IMR-90 (cell line): ENCODE results near the gene EMC9. TPM values are rescaled to one million over a fixed set of nuclear protein-coding genes. Genes with fewer than 3 reads are reported as not detected.

Source experiments
- ATAC-seq: fragments of 200-7000 bp; cut with Tn5 transposase; 2 replicates; pipeline ENCODE4 v1.9.1; 2020; ENCODE audit warnings: low read depth, mild to moderate bottlenecking, moderate library complexity
- Bru-seq: library from RNA; stranded (reverse); fragments of 400-500 nt; gene quantifications from one replicate; lab custom pipeline; 2021; lab: Mats Ljungman, UMichigan
- BruChase-seq, 2 experiments: library from RNA; stranded (reverse); fragments of 400-500 nt; gene quantifications; one replicate each; lab custom pipeline; 2021; lab: Mats Ljungman, UMichigan
- BruUV-seq: library from RNA; stranded (reverse); fragments of 400-500 nt; replicated peaks from 2 replicates; lab custom pipeline; 2021; lab: Mats Ljungman, UMichigan
- CTCF ChIA-PET: fragments of 300-600 bp; formaldehyde crosslinking; extraction: SDS; loops from one replicate; lab custom pipeline; 2021; ENCODE audit warnings: antibody characterized with exemption; lab: Yijun Ruan, JAX
- POLR2A ChIA-PET: fragments of 300-600 bp; sonication (Branson Sonifier 250); formaldehyde crosslinking; loops from one replicate; lab custom pipeline; 2022; ENCODE audit warnings: antibody characterized with exemption; ENCODE audit not compliant: unreplicated experiment; lab: Charles Lee
- DNase-seq: peaks from one replicate; pipeline ENCODE4 v3.0.0; 2013
- H2AFZ ChIP-seq: replicated peaks from 2 replicates; pipeline ENCODE3; 2013; ENCODE audit warnings: low read length, mild to moderate bottlenecking; ENCODE audit not compliant: poor library complexity
- H2AK5ac ChIP-seq: 2 replicates; pipeline ENCODE4 v1.6.1; 2013; ENCODE audit warnings: low read depth, low read length, inconsistent platforms
- H2AK9ac ChIP-seq: replicated peaks from 2 replicates; pipeline ENCODE3; 2013; ENCODE audit warnings: mild to moderate bottlenecking, low read depth, low read length, moderate library complexity; ENCODE audit not compliant: poor library complexity
- H2BK120ac ChIP-seq: 2 replicates; pipeline ENCODE4 v1.6.1; 2013; ENCODE audit warnings: low read depth, low read length, inconsistent platforms
- H2BK15ac ChIP-seq: 3 replicates; pipeline ENCODE4 v1.6.1; 2013; ENCODE audit warnings: low read depth, low read length, inconsistent platforms
- H2BK20ac ChIP-seq: 2 replicates; pipeline ENCODE4 v1.6.1; 2013; ENCODE audit warnings: low read depth, mild to moderate bottlenecking, inconsistent platforms, low read length, moderate library complexity
- H2BK5ac ChIP-seq: 2 replicates; pipeline ENCODE4 v1.6.1; 2013; ENCODE audit warnings: mild to moderate bottlenecking, low read depth, low read length, inconsistent platforms; ENCODE audit not compliant: poor library complexity, severe bottlenecking
- H3K14ac ChIP-seq: replicated peaks from 2 replicates; pipeline ENCODE4 v1.6.1; 2013; ENCODE audit warnings: low read depth, low read length, inconsistent platforms
- H3K18ac ChIP-seq: 2 replicates; pipeline ENCODE4 v1.6.1; 2013; ENCODE audit warnings: low read depth, low read length, control low read depth
- H3K23ac ChIP-seq: 2 replicates; pipeline ENCODE4 v1.6.1; 2013; ENCODE audit warnings: low read depth, low read length, inconsistent platforms
- H3K27ac ChIP-seq: 2 replicates; pipeline ENCODE4 v1.5.1; 2013; ENCODE audit warnings: mild to moderate bottlenecking, control low read depth, low read length; ENCODE audit not compliant: insufficient read depth
- H3K27me3 ChIP-seq: 2 replicates; pipeline ENCODE4 v1.6.1; 2013; ENCODE audit warnings: low read length; ENCODE audit not compliant: control insufficient read depth, insufficient read depth
- H3K36me3 ChIP-seq: 2 replicates; pipeline ENCODE4 v1.6.1; 2013; ENCODE audit warnings: low read length, mixed read lengths; ENCODE audit not compliant: control insufficient read depth, insufficient read depth
- H3K4ac ChIP-seq: 2 replicates; pipeline ENCODE4 v1.6.1; 2013; ENCODE audit warnings: low read depth, low read length, inconsistent platforms
- H3K4me1 ChIP-seq: 2 replicates; pipeline ENCODE4 v1.6.1; 2013; ENCODE audit warnings: low read length, mixed read lengths; ENCODE audit not compliant: control insufficient read depth, insufficient read depth
- H3K4me2 ChIP-seq: 2 replicates; pipeline ENCODE4 v1.6.1; 2013; ENCODE audit warnings: low read depth, mild to moderate bottlenecking, control low read depth, low read length, moderate library complexity
- H3K4me3 ChIP-seq: 2 replicates; pipeline ENCODE4 v1.5.1; 2013; ENCODE audit warnings: low read depth, mild to moderate bottlenecking, control low read depth, low read length, moderate library complexity; ENCODE audit not compliant: insufficient read depth
- H3K56ac ChIP-seq: 2 replicates; pipeline ENCODE4 v1.6.1; 2013; ENCODE audit warnings: low read length, inconsistent platforms; ENCODE audit not compliant: insufficient read depth; ENCODE audit errors: extremely low read depth
- H3K79me1 ChIP-seq, 2 experiments: 2 replicates each; pipeline ENCODE4 v1.6.1; 2013; ENCODE audit warnings: low read length in 2 of 2, inconsistent platforms in 1 of 2, low read depth in 1 of 2
- H3K9ac ChIP-seq: 2 replicates; pipeline ENCODE4 v1.6.1; 2013; ENCODE audit warnings: low read depth, low read length, control low read depth
- H3K9me1 ChIP-seq: 2 replicates; pipeline ENCODE4 v1.6.1; 2013; ENCODE audit warnings: low read length, inconsistent platforms; ENCODE audit not compliant: insufficient read depth
- H3K9me3 ChIP-seq: 2 replicates; pipeline ENCODE4 v1.6.1; 2013; ENCODE audit warnings: low read length; ENCODE audit not compliant: control insufficient read depth, insufficient read depth
- H4K20me1 ChIP-seq: 2 replicates; pipeline ENCODE4 v1.6.1; 2013; ENCODE audit warnings: low read length, inconsistent platforms; ENCODE audit not compliant: insufficient read depth
- H4K5ac ChIP-seq: 2 replicates; pipeline ENCODE4 v1.6.1; 2013; ENCODE audit warnings: mild to moderate bottlenecking, low read depth, low read length, control low read depth
- H4K8ac ChIP-seq, 2 experiments: 2 replicates each; pipeline ENCODE4 v1.6.1; 2013; ENCODE audit warnings: low read depth in 2 of 2, low read length in 2 of 2, control low read depth in 1 of 2, inconsistent platforms in 1 of 2
- H4K91ac ChIP-seq: 2 replicates; pipeline ENCODE4 v1.6.1; 2013; ENCODE audit warnings: low read depth, low read length, inconsistent platforms; ENCODE audit not compliant: insufficient read depth
- BHLHE40 ChIP-seq: fragments of 150-350 bp; IDR thresholded peaks from 2 replicates; pipeline ENCODE4 v1.6.1; 2016; ENCODE audit warnings: mild to moderate bottlenecking, low read depth, low read length
- CHD1 ChIP-seq: IDR thresholded peaks from 2 replicates; pipeline ENCODE4 v1.6.1; 2012; ENCODE audit warnings: low read depth, low read length, improper control_type of control experiment
- CTCF ChIP-seq: conservative IDR thresholded peaks from 2 replicates; pipeline ENCODE4 v1.5.1; 2012; ENCODE audit warnings: mild to moderate bottlenecking, low read depth, low read length, improper control_type of control experiment
- ELK1 ChIP-seq: fragments of 150-350 bp; IDR thresholded peaks from 2 replicates; pipeline ENCODE4 v1.6.1; 2016; ENCODE audit warnings: low read depth, mild to moderate bottlenecking, low read length, moderate library complexity, borderline replicate concordance
- MAZ ChIP-seq: IDR thresholded peaks from 2 replicates; pipeline ENCODE4 v1.6.1; 2012; ENCODE audit warnings: low read depth, mild to moderate bottlenecking, low read length, improper control_type of control experiment, moderate library complexity, borderline replicate concordance
- POLR2A ChIP-seq: IDR thresholded peaks from 2 replicates; pipeline ENCODE4 v1.6.1; 2012; ENCODE audit warnings: mild to moderate bottlenecking, low read depth, low read length
- RAD21 ChIP-seq: IDR thresholded peaks from 2 replicates; pipeline ENCODE4 v1.6.1; 2012; ENCODE audit warnings: low read length, improper control_type of control experiment
- RCOR1 ChIP-seq: IDR thresholded peaks from 2 replicates; pipeline ENCODE4 v1.6.1; 2012; ENCODE audit warnings: mild to moderate bottlenecking, low read length, improper control_type of control experiment; ENCODE audit not compliant: insufficient replicate concordance
- RFX5 ChIP-seq: IDR thresholded peaks from 2 replicates; pipeline ENCODE4 v1.8.0; 2012; ENCODE audit warnings: low read depth, mild to moderate bottlenecking, low read length, moderate library complexity
- USF2 ChIP-seq: fragments of 150-350 bp; IDR thresholded peaks from 2 replicates; pipeline ENCODE4 v1.6.1; 2017; ENCODE audit warnings: mild to moderate bottlenecking, antibody characterized with exemption, low read length, low read depth
- WGBS, 2 experiments: methylation state at CpG; one replicate each; pipeline versions ENCODE4 v1.1.5 to v1.1.7; 2013; ENCODE audit warnings: missing lambda C conversion rate in 2 of 2; ENCODE audit not compliant: insufficient read length in 1 of 2; ENCODE audit errors: extremely low coverage in 2 of 2; 5-methylcytosine and 5-hydroxymethylcytosine counted together
- dilution Hi-C: fragments of 300-500 bp; cut with HindIII; formaldehyde crosslinking; loops from one replicate; pipeline ENCODE4 v1.14.3; 2018; ENCODE audit warnings: low sequenced_read_pairs; ENCODE audit not compliant: unreplicated experiment
- in situ Hi-C: fragments of 300-500 bp; cut with MboI; formaldehyde crosslinking; loops from 3 replicates; pipeline ENCODE4 v1.14.3; 2019; ENCODE audit warnings: low sequenced_read_pairs, inconsistent platforms, mixed read lengths
- intact Hi-C: fragments of 100-400 bp; cut with micrococcal nuclease; formaldehyde crosslinking; loops from 2 replicates; pipeline ENCODE4 v1.10.0; 2022
- long read RNA-seq: library from polyadenylated mRNA; unstranded; transcript quantifications from one replicate; pipeline ENCODE4 v2.0.0, GENCODE V29; 2021; ENCODE audit not compliant: unreplicated experiment
- polyA plus RNA-seq, 3 experiments: library from polyadenylated mRNA; depleted of rRNA; stranded (reverse); fragments of >200 nt; gene quantifications; 2 replicates each; pipeline ENCODE4 v1.2.3, GENCODE V29; 2012; ENCODE audit warnings: low replicate concordance in 1 of 3
- total RNA-seq: library from RNA; depleted of rRNA; stranded (reverse); fragments of >200 nt; gene quantifications from 2 replicates; pipeline ENCODE4 v1.2.3, GENCODE V29; 2012; rRNA removed

Gene EMC9
- total RNA-seq (15.0 and 15.1 TPM in 2 replicates), polyA plus RNA-seq (2012; rRNA removed) (19.2 and 21.6 TPM in 2 replicates), Bru-seq, nascent RNA (percentile 50 among the genes with signal in this experiment), BruChase-seq, experiment 1, labeled RNA remaining after a 6-hour chase (percentile 51 among the genes with signal in this experiment), BruChase-seq, experiment 2, labeled RNA remaining after a 2-hour chase (percentile 50 among the genes with signal in this experiment)
- 18.2 and 19.4 TPM in 2 replicates for polyA plus RNA-seq (2012; cell fraction: cytosol; rRNA removed)
- polyA plus RNA-seq (2012; cell fraction: nucleus; rRNA removed; ENCODE audit: low replicate concordance) = 36.2 and 51.2 TPM in 2 replicates
- long read RNA-seq, partial matches to known transcripts = 4 of 13 reads
- long read RNA-seq, other reads (novel, unspliced or antisense) = 2 of 13 reads

- H3K9ac ChIP-seq = peak within 1 kb of the TSS; percentile 76
- peak within 1 kb of the TSS; percentile 94 for H3K23ac ChIP-seq
- peak within 1 kb of the TSS; percentile 96 for H2AFZ ChIP-seq
- H3K56ac ChIP-seq = peak within 1 kb of the TSS; percentile 65
- H3K27ac ChIP-seq = peak within 1 kb of the TSS; percentile 80
- peak within 1 kb of the TSS; percentile 94 for H2AK5ac ChIP-seq
- peak; percentile 92 for ATAC-seq
- H3K27me3 ChIP-seq = no peaks in the 10 kb centered on the region
- dilution Hi-C loops (no loop called here), intact Hi-C loops (loop anchor here (2.0 kb wide), 1 partner anchor 26 kb away; the partner anchor contains the start of genes DCAF11 and NRL), in situ Hi-C loops (loop anchor here (25.0 kb wide), 2 partner anchors 829 to 1054 kb away; partner anchors contain the start of genes ACIN1, BCL2L2, C14orf119 and PABPN1)
- H2BK5ac ChIP-seq = peak within 1 kb of the TSS; percentile 78
- WGBS, 2 experiments = 1% methylated on average over 16 of the region's 65 CpGs; no CpG with 5 or more reads in 1 of the 2 experiments
- H2BK15ac ChIP-seq = peak within 1 kb of the TSS; percentile 3; the same call in 1 of the 3 replicates
- peaks cover 17% of the 10 kb centered on the region for H4K20me1 ChIP-seq
- H4K5ac ChIP-seq = peak within 1 kb of the TSS; percentile 31
- DNase-seq = peak; percentile 99
- peak within 1 kb of the TSS; percentile 93 for H3K14ac ChIP-seq
- no peak within 1 kb of the TSS for H2BK20ac ChIP-seq
- peak within 1 kb of the TSS; percentile 68 for H3K4me3 ChIP-seq
- H3K4me1 ChIP-seq = peaks cover 15% of the 10 kb centered on the region
- no TSS peak for BruUV-seq
- peak within 1 kb of the TSS; percentile 42; the same call in 1 of the 2 replicates for H2BK120ac ChIP-seq
- peak within 1 kb of the TSS; percentile 89 for H4K91ac ChIP-seq
- peak within 1 kb of the TSS; percentile 68 for H3K4me2 ChIP-seq
- peaks cover 37 to 82% of the 10 kb centered on the region in 2 experiments for H3K79me1 ChIP-seq
- H3K18ac ChIP-seq = 0 out of 2 replicates have a peak within 1 kb of the TSS, but pooled peaks have one; percentile 5
- H3K36me3 ChIP-seq = peaks cover 23% of the 10 kb centered on the region
- H3K9me1 ChIP-seq = peaks cover 35% of the 10 kb centered on the region
- ChIA-PET POLR2A (interaction anchor here (0.6 kb wide), 1 partner anchor 47 kb away, joined by 3 read pairs; the partner anchor contains the start of gene PCK2), CTCF (interaction anchor here (0.8 to 1.6 kb wide), 2 partner anchors 20 to 32 kb away, joined by 3 to 5 read pairs; partner anchors contain the start of gene IRF9)
- peak within 1 kb of the TSS; percentile 98 for H2AK9ac ChIP-seq
- H3K9me3 ChIP-seq = no peaks in the 10 kb centered on the region
- H3K4ac ChIP-seq = peak within 1 kb of the TSS; percentile 90
- peak within 1 kb of the TSS; percentile 83 to 93 for H4K8ac ChIP-seq
- TF ChIP-seq BHLHE40 (no peak), CTCF (peak; percentile 32), RCOR1 (no peak), MAZ (peak; percentile 36; the same call in 1 of the 2 replicates), CHD1 (no peak), RAD21 (no peak), RFX5 (peak; percentile 78), ELK1 (no peak), POLR2A (peak; percentile 84), USF2 (peak; percentile 91)
Measured at GRCh38 chr14:24141097-24141880, at the start of gene EMC9. TSS of gene EMC9 (minus strand) at chr14:24141591. CDS start at chr14:24141304, 287 bp downstream.
